K562 (cell line): ENCODE data around the gene APLF. TPM values are rescaled to one million over a fixed set of nuclear protein-coding genes. Genes with fewer than 3 reads are reported as not detected.

Source experiments
- ATAC-seq: fragments of 200-7000 bp; cut with Tn5 transposase; 3 replicates; pipeline ENCODE4 v1.9.1; 2020; ENCODE audit warnings: moderate library complexity
- BruUV-seq: library from RNA; stranded (reverse); fragments of 400-500 nt; replicated peaks from 2 replicates; lab custom pipeline; 2021; lab: Mats Ljungman, UMichigan
- CTCF ChIA-PET: fragments of 300-600 bp; formaldehyde crosslinking; extraction: SDS; loops from one replicate; lab custom pipeline; 2021; ENCODE audit warnings: low intra/inter-chr PET ratio; lab: Yijun Ruan, JAX
- POLR2A ChIA-PET: fragments of 300-600, 350-650 bp; sonication (Branson Sonifier 250); formaldehyde crosslinking; extraction: SDS; loops from one replicate; lab custom pipeline; 2021; ENCODE audit warnings: antibody characterized with exemption, inconsistent platforms; lab: Yijun Ruan, JAX
- DNase-seq, 4 experiments: peaks; one replicate each; pipeline versions ENCODE4 v3.0.0 to v3.0.0-alpha.2; 2011 to 2018; ENCODE audit warnings: low spot score in 3 of 4, mixed read lengths in 3 of 4; ENCODE audit errors: extremely low read depth in 1 of 4
- FAIRE-seq: peaks from 2 replicates; lab custom pipeline; 2011; peaks lifted over from hg19 to GRCh38; lab: Jason Lieb, UNC
- H2AFZ ChIP-seq: 2 replicates; pipeline ENCODE4 v1.6.0; 2011; ENCODE audit warnings: low read depth, low read length, control low read depth, inconsistent platforms
- H3K27ac ChIP-seq: fragments of 200-600 bp; 3 replicates; pipeline ENCODE4 v1.8.0; 2011; ENCODE audit warnings: low read depth, mild to moderate bottlenecking, control low read depth, inconsistent platforms, low read length, moderate library complexity, mixed read lengths; ENCODE audit errors: extremely low read depth
- H3K27me3 ChIP-seq, 2 experiments: fragments of 300-600 bp in 1 of 2; 2 replicates in 1 of 2; 3 replicates in 1 of 2; pipeline versions ENCODE4 v1.6.0 to v1.8.0; 2011; ENCODE audit warnings: inconsistent platforms in 2 of 2, low read length in 2 of 2, mild to moderate bottlenecking in 1 of 2, mixed read lengths in 1 of 2, moderate library complexity in 1 of 2; ENCODE audit not compliant: control insufficient read depth in 2 of 2, insufficient read depth in 2 of 2
- H3K36me3 ChIP-seq: fragments of 300-600 bp; 3 replicates; pipeline ENCODE4 v1.8.0; 2011; ENCODE audit warnings: mild to moderate bottlenecking, low read length, inconsistent platforms; ENCODE audit not compliant: control insufficient read depth, insufficient read depth
- H3K4me1 ChIP-seq, 2 experiments: fragments of 200-600 bp in 1 of 2; replicated peaks in 1 of 2; 2 replicates in 1 of 2; 3 replicates in 1 of 2; pipeline versions ENCODE4 v1.5.1 to v1.8.0; 2011; ENCODE audit warnings: inconsistent platforms in 2 of 2, low read length in 2 of 2, mild to moderate bottlenecking in 1 of 2, mixed read lengths in 1 of 2, moderate library complexity in 1 of 2; ENCODE audit not compliant: control insufficient read depth in 2 of 2, insufficient read depth in 2 of 2
- H3K4me2 ChIP-seq: 2 replicates; pipeline ENCODE4 v1.6.1; 2011; ENCODE audit warnings: low read length, control low read depth, inconsistent platforms, mixed read lengths; ENCODE audit not compliant: insufficient read depth
- H3K4me3 ChIP-seq: fragments of 200-600 bp; sonication (generic), shearing (Covaris generic); 2 replicates; pipeline ENCODE4 v1.5.1; 2016; ENCODE audit warnings: control low read depth, inconsistent platforms
- H3K79me2 ChIP-seq: fragments of 200-600 bp; 3 replicates; pipeline ENCODE4 v1.8.0; 2011; ENCODE audit warnings: low read length, inconsistent platforms; ENCODE audit not compliant: control insufficient read depth, insufficient read depth
- H3K9ac ChIP-seq, 2 experiments: 2 replicates each; pipeline versions ENCODE4 v1.6.0 to v1.6.1; 2011; ENCODE audit warnings: low read depth in 2 of 2, low read length in 2 of 2, control low read depth in 1 of 2, inconsistent platforms in 1 of 2, mild to moderate bottlenecking in 1 of 2, mixed read lengths in 1 of 2; ENCODE audit not compliant: insufficient read depth in 1 of 2
- H3K9me1 ChIP-seq: one replicate; pipeline ENCODE4 v1.6.0; 2011; ENCODE audit warnings: inconsistent platforms, mild to moderate bottlenecking, low read length, moderate library complexity; ENCODE audit not compliant: control insufficient read depth, insufficient read depth
- H3K9me3 ChIP-seq: replicated peaks from 2 replicates; pipeline ENCODE4 v1.5.1; 2011; ENCODE audit warnings: low read depth, low read length, inconsistent platforms; ENCODE audit not compliant: control insufficient read depth, insufficient read depth
- H4K20me1 ChIP-seq: replicated peaks from 2 replicates; pipeline ENCODE4 v1.6.1; 2011; ENCODE audit warnings: low read length, inconsistent platforms, mixed read lengths; ENCODE audit not compliant: control insufficient read depth, insufficient read depth
- CXXC5 ChIP-seq: fragments of 250-450 bp; sonication (Bioruptor Pico); IDR thresholded peaks from 2 replicates; pipeline ENCODE4 v1.8.0; 2022; ENCODE audit warnings: inconsistent platforms, mild to moderate bottlenecking, moderate library complexity
- DDX20 ChIP-seq: fragments of 450-650 bp; IDR thresholded peaks from 2 replicates; pipeline ENCODE4 v1.6.1; 2016; ENCODE audit warnings: missing genetic modification characterization, low read depth, mild to moderate bottlenecking, missing compliant biosample characterization, moderate library complexity
- DMBX1 ChIP-seq: fragments of 250-450 bp; sonication (Bioruptor Pico); IDR thresholded peaks from 2 replicates; pipeline ENCODE4 v1.8.0; 2022; ENCODE audit warnings: inconsistent platforms, mild to moderate bottlenecking, moderate library complexity, borderline replicate concordance
- GTF2A2 ChIP-seq: IDR thresholded peaks from 2 replicates; pipeline ENCODE4 v1.6.1; 2016; ENCODE audit warnings: mild to moderate bottlenecking, missing genetic modification characterization, missing compliant biosample characterization
- KLF6 ChIP-seq: fragments of 250-450 bp; sonication (Bioruptor Pico); IDR thresholded peaks from 2 replicates; pipeline ENCODE4 v1.4.0; 2020; ENCODE audit warnings: mild to moderate bottlenecking, moderate library complexity, borderline replicate concordance
- MAZ ChIP-seq, 2 experiments: fragments of 450-650 bp in 1 of 2; sonication (generic) in 1 of 2; formaldehyde crosslinking; IDR thresholded peaks in 1 of 2; conservative IDR thresholded peaks in 1 of 2; 2 replicates each; pipeline versions ENCODE4 v1.4.0 to v1.5.0; 2020; ENCODE audit warnings: mild to moderate bottlenecking in 1 of 2, missing genetic modification reagents in 1 of 2
- MEF2D ChIP-seq: conservative IDR thresholded peaks from 2 replicates; pipeline ENCODE4 v1.6.1; 2016; ENCODE audit warnings: low read depth, missing genetic modification characterization, missing compliant biosample characterization
- NFYB ChIP-seq: IDR thresholded peaks from 2 replicates; pipeline ENCODE4 v1.6.1; 2011; ENCODE audit warnings: mild to moderate bottlenecking, moderate library complexity; ENCODE audit not compliant: insufficient read length; ENCODE audit errors: extremely low read depth
- NR2C1 ChIP-seq, 2 experiments: fragments of 450-650 bp; IDR thresholded peaks; 2 replicates each; pipeline ENCODE4 v1.6.1; 2017; ENCODE audit warnings: mild to moderate bottlenecking in 2 of 2, antibody characterized with exemption in 1 of 2, inconsistent platforms in 1 of 2, missing compliant biosample characterization in 1 of 2, missing genetic modification characterization in 1 of 2
- PTTG1 ChIP-seq: fragments of 450-650 bp; IDR thresholded peaks from 2 replicates; pipeline ENCODE4 v1.6.1; 2016; ENCODE audit warnings: low read depth, mild to moderate bottlenecking, missing genetic modification characterization, missing compliant biosample characterization
- RFX1 ChIP-seq: fragments of 450-650 bp; IDR thresholded peaks from 2 replicates; pipeline ENCODE4 v1.6.1; 2016; ENCODE audit warnings: mild to moderate bottlenecking, moderate library complexity
- SMAD3 ChIP-seq: fragments of 450-650 bp; formaldehyde crosslinking; conservative IDR thresholded peaks from 2 replicates; pipeline ENCODE4 v1.4.0; 2020; ENCODE audit warnings: mild to moderate bottlenecking
- SMAD4 ChIP-seq: fragments of 250-450 bp; sonication (Bioruptor Pico); conservative IDR thresholded peaks from 2 replicates; pipeline ENCODE4 v1.8.0; 2021; ENCODE audit warnings: inconsistent platforms, mild to moderate bottlenecking, moderate library complexity
- SRSF3 ChIP-seq: fragments of 200-400 bp; formaldehyde crosslinking; IDR thresholded peaks from 2 replicates; pipeline ENCODE4 v1.6.1; 2016; ENCODE audit warnings: mild to moderate bottlenecking, low read length, moderate library complexity; ENCODE audit not compliant: insufficient read depth
- TCFL5 ChIP-seq: fragments of 250-450 bp; sonication (Bioruptor Pico); conservative IDR thresholded peaks from 2 replicates; pipeline ENCODE4 v1.6.1; 2021; ENCODE audit warnings: mild to moderate bottlenecking, moderate library complexity, matching md5 sums
- ZNF316 ChIP-seq: fragments of 450-650 bp; IDR thresholded peaks from 2 replicates; pipeline ENCODE4 v1.6.1; 2016
- ZNF668 ChIP-seq: fragments of 250-450 bp; sonication (Bioruptor Pico); IDR thresholded peaks from 2 replicates; pipeline ENCODE4 v1.8.0; 2022; ENCODE audit warnings: mild to moderate bottlenecking, inconsistent platforms
- WGBS: fragments of 100-300 bp; shearing (Covaris generic); methylation state at CpG from one replicate; pipeline ENCODE4 v1.1.6; 2016; ENCODE audit warnings: low coverage, mixed read lengths; ENCODE audit not compliant: insufficient coverage; ENCODE audit errors: missing lambda C conversion rate; 5-methylcytosine and 5-hydroxymethylcytosine counted together
- in situ Hi-C: fragments of 300-500 bp; cut with MboI; formaldehyde crosslinking; loops from 4 replicates; pipeline ENCODE4 v1.15.0; 2018; ENCODE audit warnings: inconsistent platforms, mixed read lengths
- intact Hi-C: fragments of 100-400 bp; cut with micrococcal nuclease; formaldehyde crosslinking; loops from 2 replicates; pipeline ENCODE4 v1.14.2; 2022
- polyA plus RNA-seq, 8 experiments: library from polyadenylated mRNA; depleted of rRNA in 4 of 8; stranded (reverse) in 5 of 8; unstranded in 3 of 8; fragments of >200 nt; fragmentation: Nextera tagmentation in 2 of 8; fragmentation: Illumina TruSeq in 1 of 8; extraction: Ambion mirVana in 2 of 8; extraction: Trizol in 1 of 8; gene quantifications; 2 replicates each; pipeline versions ENCODE4 v1.2.1 to v1.2.3, GENCODE V29; 2011 to 2014; ENCODE audit warnings: inconsistent platforms in 1 of 8, missing spikeins in 1 of 8
- total RNA-seq, 7 experiments: library from RNA; depleted of rRNA in 6 of 7; stranded (reverse); fragments of >200 nt in 6 of 7; fragmentation: Illumina TruSeq in 2 of 7; extraction: Trizol in 2 of 7; gene quantifications; 2 replicates each; pipeline versions ENCODE4 v1.2.1 to v1.2.3, GENCODE V29; 2011 to 2021; ENCODE audit warnings: low replicate concordance in 1 of 7
- TF ChIP-seq, protein P1 (sequence below), 2 experiments: fragments of 450-650 bp; IDR thresholded peaks; 2 replicates each; pipeline ENCODE4 v1.6.1; 2018; ENCODE audit warnings: mild to moderate bottlenecking in 2 of 2, low read depth in 1 of 2; ENCODE audit not compliant: partially characterized antibody in 2 of 2

The APLF gene
- total and polyA plus RNA-seq, 9 of the 15 experiments (the other 6 are each of a cell fraction or from before 2014, with no cell fraction given), result 0.07 to 1.1 (median 0.71) TPM

DNA sequence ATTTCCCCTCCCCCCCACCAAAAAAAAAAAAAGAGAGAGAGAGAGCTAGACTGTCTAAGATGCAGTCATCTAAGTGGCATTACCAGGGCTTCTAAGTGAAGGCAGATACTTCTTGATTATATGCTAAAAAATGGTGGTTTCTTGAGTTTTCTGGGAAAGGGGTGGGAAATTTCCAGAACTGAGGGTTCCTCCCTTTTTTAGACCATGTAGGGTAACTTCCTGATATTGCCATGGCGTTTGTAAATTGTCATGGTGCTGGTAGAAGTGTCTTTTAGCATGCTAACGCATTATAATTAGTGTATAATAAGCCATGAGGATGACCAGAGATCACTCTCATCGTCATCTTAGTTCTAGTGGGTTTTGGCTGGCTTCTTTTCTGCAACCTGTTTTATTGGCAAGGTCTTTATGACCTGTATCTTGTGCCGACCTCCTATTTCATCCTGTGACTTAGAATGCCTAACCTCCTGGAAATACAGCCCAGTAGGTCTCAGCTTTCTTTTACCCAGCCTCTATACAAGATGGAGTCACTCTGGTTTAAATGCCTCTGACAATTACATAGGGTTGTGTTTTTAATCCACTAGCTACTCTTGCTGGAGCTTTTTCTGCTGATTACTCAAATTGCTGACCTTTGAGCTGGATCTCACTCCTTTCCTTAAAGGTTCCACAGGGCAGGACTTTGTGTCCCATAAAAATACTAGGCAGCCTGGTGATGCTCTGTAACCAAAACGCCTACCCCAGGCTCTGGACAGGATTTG is 145.6 kb downstream of the APLF start:
- Histone ChIP-seq H3K36me3 (no peaks in the 10 kb centered on the region), H3K79me2 (no peaks in the 10 kb centered on the region), H3K27ac (no peak overlapping the region; the same call in 2 of the 3 replicates), H4K20me1 (no peaks in the 10 kb centered on the region), H3K9me3 (no peaks in the 10 kb centered on the region; the same call in 1 of the 2 replicates), H3K27me3 (no peaks in the 10 kb centered on the region), H3K9ac (no peak overlapping the region), H3K4me2 (no peak overlapping the region), H2AFZ (peak overlapping the region; percentile 53), H3K9me1 (no peaks in the 10 kb centered on the region), H3K4me1 (no peaks in the 10 kb centered on the region; a peak in 1 of 5 replicates), H3K4me3 (no peak overlapping the region)
- ChIA-PET POLR2A (no interaction called here), CTCF (no interaction called here)
- DNase-seq, result peak in 1 of 4 experiments; percentile 26
- BruUV-seq, result no TSS peak
- intact Hi-C loops, result no loop called here
- 23% methylated on average over 5 of the region's 5 CpGs for WGBS
- in situ Hi-C loops, result no loop called here
- no peak for ATAC-seq
- no peak for FAIRE-seq
- peak; percentile 39; the same call in 1 of the 2 replicates for TF ChIP-seq ZNF316
- TF ChIP-seq MAZ (CRISPR knock-in tag; conservative IDR thresholded peaks at IDR 0.05 in 1 of 2, IDR thresholded peaks at IDR 0.05 in 1 of 2), result 0 out of 4 replicates have a peak, but pooled peaks of 1 of the 2 experiments have one; percentile 37
- peak; percentile 44; the same call in 1 of the 2 replicates for TF ChIP-seq MEF2D
- TF ChIP-seq PTTG1, result peak; percentile 75
- peak; percentile 49 for TF ChIP-seq CXXC5 (CRISPR knock-in tag)
- peak; percentile 38; the same call in 1 of the 2 replicates for TF ChIP-seq GTF2A2
- peak; percentile 63; the same call in 1 of the 2 replicates for TF ChIP-seq DDX20 (tag)
- no peak for TF ChIP-seq SRSF3
- peak; percentile 51; the same call in 1 of the 2 replicates for TF ChIP-seq KLF6 (CRISPR knock-in tag)
- peak; percentile 26; the same call in 1 of the 2 replicates for TF ChIP-seq RFX1
- TF ChIP-seq SMAD4 (CRISPR knock-in tag), result peak; percentile 66
- 0 out of 2 replicates have a peak, but pooled peaks have one; percentile 43 for TF ChIP-seq SMAD3
- 0 out of 2 replicates have a peak, but pooled peaks have one; percentile 25 for TF ChIP-seq TCFL5 (CRISPR knock-in tag)
- TF ChIP-seq NFYB, result no peak
- peak; percentile 53; the same call in 1 of the 2 replicates for TF ChIP-seq ZNF668 (CRISPR knock-in tag)
- TF ChIP-seq, protein P1, sequence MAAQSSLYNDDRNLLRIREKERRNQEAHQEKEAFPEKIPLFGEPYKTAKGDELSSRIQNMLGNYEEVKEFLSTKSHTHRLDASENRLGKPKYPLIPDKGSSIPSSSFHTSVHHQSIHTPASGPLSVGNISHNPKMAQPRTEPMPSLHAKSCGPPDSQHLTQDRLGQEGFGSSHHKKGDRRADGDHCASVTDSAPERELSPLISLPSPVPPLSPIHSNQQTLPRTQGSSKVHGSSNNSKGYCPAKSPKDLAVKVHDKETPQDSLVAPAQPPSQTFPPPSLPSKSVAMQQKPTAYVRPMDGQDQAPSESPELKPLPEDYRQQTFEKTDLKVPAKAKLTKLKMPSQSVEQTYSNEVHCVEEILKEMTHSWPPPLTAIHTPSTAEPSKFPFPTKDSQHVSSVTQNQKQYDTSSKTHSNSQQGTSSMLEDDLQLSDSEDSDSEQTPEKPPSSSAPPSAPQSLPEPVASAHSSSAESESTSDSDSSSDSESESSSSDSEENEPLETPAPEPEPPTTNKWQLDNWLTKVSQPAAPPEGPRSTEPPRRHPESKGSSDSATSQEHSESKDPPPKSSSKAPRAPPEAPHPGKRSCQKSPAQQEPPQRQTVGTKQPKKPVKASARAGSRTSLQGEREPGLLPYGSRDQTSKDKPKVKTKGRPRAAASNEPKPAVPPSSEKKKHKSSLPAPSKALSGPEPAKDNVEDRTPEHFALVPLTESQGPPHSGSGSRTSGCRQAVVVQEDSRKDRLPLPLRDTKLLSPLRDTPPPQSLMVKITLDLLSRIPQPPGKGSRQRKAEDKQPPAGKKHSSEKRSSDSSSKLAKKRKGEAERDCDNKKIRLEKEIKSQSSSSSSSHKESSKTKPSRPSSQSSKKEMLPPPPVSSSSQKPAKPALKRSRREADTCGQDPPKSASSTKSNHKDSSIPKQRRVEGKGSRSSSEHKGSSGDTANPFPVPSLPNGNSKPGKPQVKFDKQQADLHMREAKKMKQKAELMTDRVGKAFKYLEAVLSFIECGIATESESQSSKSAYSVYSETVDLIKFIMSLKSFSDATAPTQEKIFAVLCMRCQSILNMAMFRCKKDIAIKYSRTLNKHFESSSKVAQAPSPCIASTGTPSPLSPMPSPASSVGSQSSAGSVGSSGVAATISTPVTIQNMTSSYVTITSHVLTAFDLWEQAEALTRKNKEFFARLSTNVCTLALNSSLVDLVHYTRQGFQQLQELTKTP (IDR thresholded peaks at IDR 0.05; ENCODE audit: low read depth in 1 of 2, partially characterized antibody in 2 of 2), result no peak
- TF ChIP-seq NR2C1 (IDR thresholded peaks at IDR 0.05), result no peak
- TF ChIP-seq NR2C1 (tag; IDR thresholded peaks at IDR 0.05), result peak; percentile 49; the same call in 1 of the 2 replicates
- TF ChIP-seq DMBX1 (CRISPR knock-in tag), result peak; percentile 83
